SK-N-SH (cell line): ENCODE measurements around the gene CNN2. TPM values are rescaled to one million over a fixed set of nuclear protein-coding genes. Genes with fewer than 3 reads are reported as not detected.
A peak's percentile ranks its signal among the peaks of the same experiment; 100 is the strongest.

Source experiments
- CTCF ChIA-PET: fragments of 300-600, 350-600 bp; formaldehyde crosslinking; extraction: SDS; loops from one replicate; lab custom pipeline; 2021; lab: Yijun Ruan, JAX
- POLR2A ChIA-PET: fragments of 350-600 bp; sonication (Branson Sonifier 250); formaldehyde crosslinking; extraction: SDS; loops from one replicate; lab custom pipeline; 2020; ENCODE audit warnings: antibody characterized with exemption, inconsistent platforms; lab: Yijun Ruan, JAX
- DNase-seq: peaks from one replicate; pipeline ENCODE4 v3.0.0; 2012
- H2AFZ ChIP-seq: fragments of 200-600 bp; sonication (generic); 2 replicates; pipeline ENCODE4 v1.8.1; 2016; ENCODE audit warnings: antibody characterized with exemption, mild to moderate bottlenecking, low read depth
- H3F3A ChIP-seq: fragments of 200-600 bp; sonication (generic); replicated peaks from 2 replicates; pipeline ENCODE3; 2016; ENCODE audit warnings: antibody characterized with exemption, mild to moderate bottlenecking; ENCODE audit not compliant: insufficient read depth
- H3K27ac ChIP-seq, 2 experiments: fragments of 200-500 bp in 1 of 2; fragments of 200-600 bp in 1 of 2; sonication (Bioruptor generic) in 1 of 2; sonication (generic), shearing (Covaris generic) in 1 of 2; 2 replicates each; pipeline versions ENCODE4 v1.5.1 to v1.6.1; 2014 to 2016; ENCODE audit warnings: low read depth in 2 of 2, inconsistent platforms in 1 of 2, low read length in 1 of 2, mild to moderate bottlenecking in 1 of 2, mixed read lengths in 1 of 2
- H3K27me3 ChIP-seq: fragments of 200-600 bp; sonication (generic), shearing (Covaris generic); 2 replicates; pipeline ENCODE4 v1.6.1; 2016; ENCODE audit warnings: mixed run types; ENCODE audit not compliant: insufficient read depth
- H3K36me3 ChIP-seq, 2 experiments: fragments of 200-500 bp in 1 of 2; fragments of 200-600 bp in 1 of 2; sonication (Bioruptor generic) in 1 of 2; sonication (generic) in 1 of 2; replicated peaks in 1 of 2; 2 replicates each; pipeline versions ENCODE3 to v1.5.1; 2014 to 2016; ENCODE audit warnings: low read length in 1 of 2, mild to moderate bottlenecking in 1 of 2; ENCODE audit not compliant: insufficient read depth in 2 of 2, control insufficient read depth in 1 of 2
- H3K4me1 ChIP-seq, 2 experiments: fragments of 200-500 bp in 1 of 2; fragments of 200-600 bp in 1 of 2; sonication (Bioruptor generic) in 1 of 2; sonication (generic), shearing (Covaris generic) in 1 of 2; 2 replicates each; pipeline versions ENCODE4 v1.5.1 to v1.6.1; 2014 to 2016; ENCODE audit warnings: low read depth in 1 of 2, low read length in 1 of 2, mixed run types in 1 of 2; ENCODE audit not compliant: insufficient read depth in 2 of 2, control insufficient read depth in 1 of 2
- H3K4me2 ChIP-seq: fragments of 200-600 bp; sonication (generic), shearing (Covaris generic); 2 replicates; pipeline ENCODE4 v1.6.1; 2017; ENCODE audit warnings: mixed run types
- H3K4me3 ChIP-seq, 2 experiments: fragments of 200-500 bp in 1 of 2; fragments of 200-600 bp in 1 of 2; sonication (Bioruptor generic) in 1 of 2; sonication (generic), shearing (Covaris generic) in 1 of 2; 2 replicates each; pipeline versions ENCODE4 v1.5.1 to v1.8.1; 2014 to 2016; ENCODE audit warnings: low read depth in 2 of 2, inconsistent platforms in 1 of 2, low read length in 1 of 2, mild to moderate bottlenecking in 1 of 2, mixed read lengths in 1 of 2, moderate library complexity in 1 of 2
- H3K79me2 ChIP-seq: fragments of 200-600 bp; sonication (generic); 2 replicates; pipeline ENCODE4 v1.8.1; 2017; ENCODE audit warnings: mild to moderate bottlenecking; ENCODE audit not compliant: insufficient read depth
- H3K9ac ChIP-seq: fragments of 200-600 bp; sonication (generic); 2 replicates; pipeline ENCODE4 v1.6.1; 2017; ENCODE audit warnings: mixed run types
- H3K9me2 ChIP-seq: fragments of 200-600 bp; sonication (generic); 2 replicates; pipeline ENCODE4 v1.6.1; 2017; ENCODE audit warnings: mixed run types
- H3K9me3 ChIP-seq: fragments of 200-600 bp; sonication (generic); 2 replicates; pipeline ENCODE4 v1.6.1; 2017; ENCODE audit warnings: mixed run types, mild to moderate bottlenecking, moderate library complexity
- H4K20me1 ChIP-seq: fragments of 200-600 bp; sonication (generic); 2 replicates; pipeline ENCODE4 v1.6.1; 2017; ENCODE audit warnings: mild to moderate bottlenecking, mixed run types; ENCODE audit not compliant: insufficient read depth
- ELF1 ChIP-seq: IDR thresholded peaks from 2 replicates; pipeline ENCODE4 v1.4.0; 2012
- FOXM1 ChIP-seq: IDR thresholded peaks from 2 replicates; pipeline ENCODE4 v1.4.0; 2012; ENCODE audit warnings: low read depth, mild to moderate bottlenecking
- GABPA ChIP-seq: IDR thresholded peaks from 2 replicates; pipeline ENCODE4 v1.4.0; 2012; ENCODE audit warnings: low read depth, mild to moderate bottlenecking
- MXI1 ChIP-seq: IDR thresholded peaks from 2 replicates; pipeline ENCODE4 v1.6.1; 2012; ENCODE audit warnings: mild to moderate bottlenecking, low read depth, low read length, improper control_type of control experiment
- NFIC ChIP-seq: IDR thresholded peaks from 2 replicates; pipeline ENCODE4 v1.4.0; 2012; ENCODE audit warnings: borderline replicate concordance
- NRF1 ChIP-seq: IDR thresholded peaks from 2 replicates; pipeline ENCODE4 v1.6.1; 2012; ENCODE audit warnings: low read depth, mild to moderate bottlenecking, low read length
- POLR2AphosphoS5 ChIP-seq: IDR thresholded peaks from 2 replicates; pipeline ENCODE4 v1.6.1; 2012; ENCODE audit warnings: low read depth, low read length
- TCF12 ChIP-seq: IDR thresholded peaks from 2 replicates; pipeline ENCODE4 v1.4.0; 2012
- WGBS: methylation state at CpG from one replicate; pipeline ENCODE4 v1.1.6; 2017; ENCODE audit warnings: low lambda C conversion rate; 5-methylcytosine and 5-hydroxymethylcytosine counted together
- polyA plus RNA-seq, 3 experiments: library from polyadenylated mRNA; depleted of rRNA; stranded (reverse); fragments of >200 nt; gene quantifications; 2 replicates each; pipeline ENCODE4 v1.2.3, GENCODE V29; 2012
- TF ChIP-seq, protein P1 (sequence below): IDR thresholded peaks from 2 replicates; pipeline ENCODE4 v1.4.0; 2012; ENCODE audit warnings: low read depth, borderline replicate concordance
- TF ChIP-seq, protein P2 (sequence below): IDR thresholded peaks from 2 replicates; pipeline ENCODE4 v1.6.1; 2012; ENCODE audit warnings: mild to moderate bottlenecking, low read depth, low read length, moderate library complexity

CNN2 gene
- polyA plus RNA-seq, 1 of the 3 experiments (the other 2 are of a cell fraction): 279 TPM

DNA sequence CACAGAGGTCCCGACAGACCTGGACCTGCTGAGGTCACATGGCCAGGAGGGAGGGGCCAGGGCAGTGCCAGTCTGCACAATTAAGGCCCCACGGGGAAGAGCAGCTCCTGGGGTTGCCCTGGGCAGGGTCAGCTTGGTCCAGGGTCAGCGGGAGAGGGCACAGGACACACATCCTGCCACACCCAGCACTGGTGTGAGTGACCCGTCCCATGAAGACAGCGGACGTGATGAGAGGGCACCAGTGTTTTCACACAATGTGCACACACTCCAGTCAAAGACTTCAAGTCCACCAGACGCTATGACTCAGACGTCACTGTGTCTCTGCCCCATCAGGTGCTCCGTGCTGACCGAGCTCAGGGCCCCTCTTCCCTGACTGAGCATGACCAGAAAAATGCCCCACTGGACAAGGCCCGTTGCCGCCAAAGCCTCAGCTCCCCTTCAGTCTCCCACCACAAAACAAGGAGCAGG lies 9.7 kb upstream of the CNN2 start:
- Histone ChIP-seq H3K9ac (no peak overlapping the region), H3K4me3 (no peak overlapping the region)

DNA sequence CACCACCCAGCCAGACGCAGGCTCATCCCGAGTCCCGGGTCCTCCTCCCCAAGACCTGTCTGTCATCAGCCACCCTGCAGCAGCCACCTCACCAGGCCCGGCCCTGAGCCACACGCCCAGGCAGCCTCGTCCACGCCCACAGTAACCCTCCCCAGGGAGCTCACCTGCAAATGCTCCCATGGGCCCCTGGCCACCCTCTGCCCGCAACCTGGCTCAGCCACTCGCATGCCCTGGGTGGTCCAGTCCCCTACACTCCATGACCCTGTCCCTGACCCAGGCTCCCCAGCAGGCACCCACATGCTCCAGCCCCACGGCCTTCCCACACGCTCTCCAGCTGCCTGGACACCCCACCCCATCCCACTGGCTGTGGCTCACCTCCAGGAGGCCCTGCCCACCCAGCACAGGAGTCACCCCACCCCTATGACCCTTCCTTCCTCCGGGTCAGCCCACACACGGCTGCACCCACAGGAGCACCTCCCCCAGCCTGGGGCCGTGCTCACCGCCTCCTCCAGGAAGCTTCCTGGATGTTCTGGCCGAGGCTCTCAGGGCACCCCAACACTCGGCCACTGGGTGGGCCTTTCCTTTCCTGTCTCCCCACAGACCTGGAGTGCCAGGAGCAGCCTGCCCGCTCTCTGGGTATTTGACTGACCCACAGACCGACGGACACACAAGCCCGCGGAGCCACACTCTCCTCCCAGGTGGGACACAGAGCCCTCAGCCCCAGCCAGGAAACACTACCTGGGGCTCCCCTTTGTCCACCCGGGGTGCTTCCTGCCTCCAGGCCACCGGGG lies 9.1 kb upstream of the CNN2 start:
- Histone ChIP-seq H3K79me2 (peaks cover 74% of the 10 kb centered on the region), H3K4me3 (no peak overlapping the region), H3K9me3 (no peaks in the 10 kb centered on the region), H3F3A (peaks cover 8% of the 10 kb centered on the region), H3K4me2 (peak overlapping the region; percentile 97; the same call in 1 of the 2 replicates), H3K27me3 (no peaks in the 10 kb centered on the region), H3K9me2 (no peaks in the 10 kb centered on the region), H2AFZ (no peak overlapping the region), H4K20me1 (peaks cover 71% of the 10 kb centered on the region), H3K4me1 (peaks cover 13 to 26% of the 10 kb centered on the region in 2 experiments; a peak in 1 of 4 replicates), H3K27ac (no peak overlapping the region), H3K36me3 (peaks cover 0 to 20% of the 10 kb centered on the region in 2 experiments), H3K9ac (no peak overlapping the region)
- TF ChIP-seq MXI1: no peak
- TF ChIP-seq NFIC: no peak
- TF ChIP-seq ELF1: no peak
- TF ChIP-seq, protein P1, sequence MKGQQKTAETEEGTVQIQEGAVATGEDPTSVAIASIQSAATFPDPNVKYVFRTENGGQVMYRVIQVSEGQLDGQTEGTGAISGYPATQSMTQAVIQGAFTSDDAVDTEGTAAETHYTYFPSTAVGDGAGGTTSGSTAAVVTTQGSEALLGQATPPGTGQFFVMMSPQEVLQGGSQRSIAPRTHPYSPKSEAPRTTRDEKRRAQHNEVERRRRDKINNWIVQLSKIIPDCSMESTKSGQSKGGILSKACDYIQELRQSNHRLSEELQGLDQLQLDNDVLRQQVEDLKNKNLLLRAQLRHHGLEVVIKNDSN: no peak
- no peak for TF ChIP-seq POLR2AphosphoS5
- no peak for TF ChIP-seq NRF1
- TF ChIP-seq GABPA: no peak
- TF ChIP-seq TCF12: no peak
- ChIA-PET CTCF (interaction anchor here (1.6 kb wide), 1 partner anchor 154 kb away, joined by 5 read pairs; no protein-coding TSS in a partner anchor), POLR2A (no interaction called here)
- WGBS: 83% methylated on average over 14 of the region's 24 CpGs
- no peak for DNase-seq

More for the DNA sequence above, 9.7 kb upstream of the CNN2 start:
- Histone ChIP-seq H3K79me2 (peaks cover 74% of the 10 kb centered on the region), H3F3A (peaks cover 2% of the 10 kb centered on the region), H4K20me1 (peaks cover 71% of the 10 kb centered on the region), H3K27me3 (no peaks in the 10 kb centered on the region), H3K4me2 (peak overlapping the region; percentile 97; the same call in 1 of the 2 replicates), H3K4me1 (peaks cover 13 to 26% of the 10 kb centered on the region in 2 experiments; a peak in 1 of 4 replicates), H3K27ac (no peak overlapping the region), H3K9me2 (no peaks in the 10 kb centered on the region), H2AFZ (no peak overlapping the region), H3K9me3 (no peaks in the 10 kb centered on the region), H3K36me3 (peaks cover 0 to 26% of the 10 kb centered on the region in 2 experiments)
- WGBS: 58% methylated on average over 6 of the region's 12 CpGs
- DNase-seq: no peak
- ChIA-PET CTCF (interaction anchor here (1.6 kb wide), 1 partner anchor 153 kb away, joined by 5 read pairs; no protein-coding TSS in a partner anchor), POLR2A (no interaction called here)
- TF ChIP-seq, protein P2, sequence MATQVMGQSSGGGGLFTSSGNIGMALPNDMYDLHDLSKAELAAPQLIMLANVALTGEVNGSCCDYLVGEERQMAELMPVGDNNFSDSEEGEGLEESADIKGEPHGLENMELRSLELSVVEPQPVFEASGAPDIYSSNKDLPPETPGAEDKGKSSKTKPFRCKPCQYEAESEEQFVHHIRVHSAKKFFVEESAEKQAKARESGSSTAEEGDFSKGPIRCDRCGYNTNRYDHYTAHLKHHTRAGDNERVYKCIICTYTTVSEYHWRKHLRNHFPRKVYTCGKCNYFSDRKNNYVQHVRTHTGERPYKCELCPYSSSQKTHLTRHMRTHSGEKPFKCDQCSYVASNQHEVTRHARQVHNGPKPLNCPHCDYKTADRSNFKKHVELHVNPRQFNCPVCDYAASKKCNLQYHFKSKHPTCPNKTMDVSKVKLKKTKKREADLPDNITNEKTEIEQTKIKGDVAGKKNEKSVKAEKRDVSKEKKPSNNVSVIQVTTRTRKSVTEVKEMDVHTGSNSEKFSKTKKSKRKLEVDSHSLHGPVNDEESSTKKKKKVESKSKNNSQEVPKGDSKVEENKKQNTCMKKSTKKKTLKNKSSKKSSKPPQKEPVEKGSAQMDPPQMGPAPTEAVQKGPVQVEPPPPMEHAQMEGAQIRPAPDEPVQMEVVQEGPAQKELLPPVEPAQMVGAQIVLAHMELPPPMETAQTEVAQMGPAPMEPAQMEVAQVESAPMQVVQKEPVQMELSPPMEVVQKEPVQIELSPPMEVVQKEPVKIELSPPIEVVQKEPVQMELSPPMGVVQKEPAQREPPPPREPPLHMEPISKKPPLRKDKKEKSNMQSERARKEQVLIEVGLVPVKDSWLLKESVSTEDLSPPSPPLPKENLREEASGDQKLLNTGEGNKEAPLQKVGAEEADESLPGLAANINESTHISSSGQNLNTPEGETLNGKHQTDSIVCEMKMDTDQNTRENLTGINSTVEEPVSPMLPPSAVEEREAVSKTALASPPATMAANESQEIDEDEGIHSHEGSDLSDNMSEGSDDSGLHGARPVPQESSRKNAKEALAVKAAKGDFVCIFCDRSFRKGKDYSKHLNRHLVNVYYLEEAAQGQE: no peak
- TF ChIP-seq ELF1 (no peak), FOXM1 (no peak)
- TF ChIP-seq, protein P1: peak; percentile 42; the same call in 1 of the 2 replicates
